Astrocyte (in vitro differentiated cells and primary cell): Measurements from ENCODE around the gene AP1G2.

Experiments used
- EZH2 ChIP-seq: IDR thresholded peaks from 2 replicates; pipeline ENCODE4 v1.6.1; 2012; ENCODE audit warnings: mild to moderate bottlenecking, low read length, inconsistent platforms; ENCODE audit not compliant: insufficient read depth
- TF ChIP-seq, protein P1 (sequence below): IDR thresholded peaks from 2 replicates; pipeline ENCODE4 v1.5.1; 2011; ENCODE audit warnings: low read depth, mild to moderate bottlenecking, inconsistent platforms, low read length, moderate library complexity; ENCODE audit not compliant: insufficient read depth

DNA sequence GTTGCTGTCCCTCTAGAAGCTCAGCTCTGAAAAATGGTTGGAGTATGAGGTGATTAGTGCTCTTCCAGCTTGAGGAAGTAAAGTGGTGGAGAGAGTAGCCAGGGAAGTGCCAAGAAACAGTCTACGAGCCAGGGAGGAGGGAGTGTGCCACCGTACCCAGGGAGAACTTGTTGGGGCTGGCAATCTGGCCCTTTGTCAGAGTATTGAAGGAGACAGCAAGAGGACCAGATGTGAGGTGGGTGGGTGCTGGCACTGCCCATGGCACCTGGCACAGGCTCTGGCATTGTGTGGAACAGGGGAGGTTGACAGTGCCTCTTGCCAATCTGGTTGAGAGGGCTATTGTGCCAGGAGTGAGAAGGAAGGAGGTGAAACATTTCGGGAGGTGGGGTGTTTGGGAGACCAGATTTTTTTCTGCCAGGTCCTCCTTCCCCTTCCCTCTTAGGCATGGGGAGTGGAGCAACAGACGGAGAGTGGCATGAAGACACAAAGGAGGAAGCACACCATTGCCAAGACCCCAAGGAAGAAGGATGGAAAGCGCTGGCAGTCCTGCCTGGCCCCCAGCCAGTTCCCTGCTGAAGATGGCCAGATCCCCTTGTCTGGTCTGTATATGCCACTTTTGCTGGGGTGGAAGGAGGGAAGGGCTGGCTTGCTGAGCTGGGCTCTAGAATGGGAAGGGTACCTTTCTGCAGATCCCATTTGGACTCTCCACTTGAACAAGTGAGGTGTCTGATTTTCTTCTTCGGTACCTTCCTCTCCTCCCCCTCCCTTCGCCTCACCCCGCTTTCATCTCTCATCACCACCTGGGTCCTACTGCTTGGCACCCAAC, 53.6 kb downstream of the AP1G2 start:
- TF ChIP-seq, protein P1, sequence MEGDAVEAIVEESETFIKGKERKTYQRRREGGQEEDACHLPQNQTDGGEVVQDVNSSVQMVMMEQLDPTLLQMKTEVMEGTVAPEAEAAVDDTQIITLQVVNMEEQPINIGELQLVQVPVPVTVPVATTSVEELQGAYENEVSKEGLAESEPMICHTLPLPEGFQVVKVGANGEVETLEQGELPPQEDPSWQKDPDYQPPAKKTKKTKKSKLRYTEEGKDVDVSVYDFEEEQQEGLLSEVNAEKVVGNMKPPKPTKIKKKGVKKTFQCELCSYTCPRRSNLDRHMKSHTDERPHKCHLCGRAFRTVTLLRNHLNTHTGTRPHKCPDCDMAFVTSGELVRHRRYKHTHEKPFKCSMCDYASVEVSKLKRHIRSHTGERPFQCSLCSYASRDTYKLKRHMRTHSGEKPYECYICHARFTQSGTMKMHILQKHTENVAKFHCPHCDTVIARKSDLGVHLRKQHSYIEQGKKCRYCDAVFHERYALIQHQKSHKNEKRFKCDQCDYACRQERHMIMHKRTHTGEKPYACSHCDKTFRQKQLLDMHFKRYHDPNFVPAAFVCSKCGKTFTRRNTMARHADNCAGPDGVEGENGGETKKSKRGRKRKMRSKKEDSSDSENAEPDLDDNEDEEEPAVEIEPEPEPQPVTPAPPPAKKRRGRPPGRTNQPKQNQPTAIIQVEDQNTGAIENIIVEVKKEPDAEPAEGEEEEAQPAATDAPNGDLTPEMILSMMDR: no peak
- TF ChIP-seq EZH2: no peak
